Stimulated activated CD4-positive, alpha-beta T cell treated with anti-CD3 and anti-CD28 coated beads, Interleukin-2, amount 100 ng/mL, for 24 hours (primary cell): Measurements from ENCODE around the gene TRIM26.
"Not testable (repeated sequence)": the region's sequence is repeated elsewhere in the genome, so short reads cannot be mapped to it uniquely, and the experiment has no call there.

Experiments
- DNase-seq, 2 donors: peaks; one replicate each; pipeline ENCODE4 v3.0.0-alpha.2; 2020

Gene TRIM26

DNA sequence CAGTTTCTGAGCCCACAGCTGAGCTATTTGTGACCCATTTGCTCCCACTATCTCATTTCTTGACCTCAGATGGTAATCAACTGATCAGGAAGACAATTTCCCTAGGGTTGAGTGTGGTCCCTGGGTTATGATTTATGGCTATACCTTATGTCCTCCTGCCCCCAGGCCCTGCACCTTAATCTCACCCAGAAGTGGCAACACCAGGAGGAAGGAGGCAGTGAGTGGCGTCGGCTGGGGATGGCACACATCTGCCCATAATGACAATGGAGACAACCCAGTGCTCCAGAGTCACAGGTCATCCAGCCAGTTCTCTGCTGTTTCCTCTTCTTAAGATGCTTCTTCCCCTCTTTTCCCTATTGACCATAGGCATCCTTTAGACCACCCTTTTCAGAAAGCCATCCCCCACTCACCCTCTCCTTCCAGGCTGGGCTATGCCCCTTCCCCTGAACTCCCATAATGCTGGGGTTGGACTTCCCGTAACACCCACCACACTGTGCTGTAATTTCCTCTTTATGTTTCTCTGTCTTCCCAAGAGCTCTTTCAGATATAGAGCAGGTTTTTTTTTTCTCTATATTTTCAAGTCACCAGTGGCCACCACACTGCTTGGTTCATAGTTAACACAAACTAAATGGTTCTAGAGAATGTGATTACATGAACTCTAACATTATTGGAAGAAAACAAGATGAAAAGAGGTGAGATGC lies 60.1 kb downstream of the TRIM26 start:
- DNase-seq: no peak

DNA sequence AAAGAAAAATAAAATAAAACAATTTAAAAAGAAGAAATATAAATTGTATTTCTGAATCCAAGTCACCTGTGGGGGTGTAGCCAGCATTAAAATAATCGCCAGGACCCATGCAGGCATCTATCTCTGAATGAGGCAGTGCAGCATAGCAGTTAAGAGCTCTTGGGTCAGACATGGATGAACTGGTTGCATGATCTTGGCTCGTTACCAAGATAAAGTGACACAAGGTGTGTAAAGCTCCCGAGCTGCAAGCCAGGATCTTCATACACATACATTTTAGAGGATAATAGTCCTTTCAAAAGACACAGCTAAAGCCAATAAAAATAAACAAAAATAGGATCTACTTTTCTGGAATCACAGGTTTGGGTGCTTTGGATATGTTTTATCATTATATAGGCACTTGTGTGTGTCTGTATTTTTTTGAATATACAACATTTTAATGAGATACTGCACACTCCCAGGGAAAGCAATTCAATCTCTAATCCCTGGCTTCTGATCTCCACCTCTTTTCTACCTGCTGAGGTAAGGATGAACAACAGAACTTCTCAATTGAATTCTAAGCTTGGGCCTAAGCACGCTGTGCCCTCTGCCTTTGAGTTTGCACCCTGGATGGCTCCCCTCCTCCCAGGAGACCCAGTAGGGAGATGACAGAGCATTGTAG lies 61.1 kb downstream of the TRIM26 start:
- no peak for DNase-seq

DNA sequence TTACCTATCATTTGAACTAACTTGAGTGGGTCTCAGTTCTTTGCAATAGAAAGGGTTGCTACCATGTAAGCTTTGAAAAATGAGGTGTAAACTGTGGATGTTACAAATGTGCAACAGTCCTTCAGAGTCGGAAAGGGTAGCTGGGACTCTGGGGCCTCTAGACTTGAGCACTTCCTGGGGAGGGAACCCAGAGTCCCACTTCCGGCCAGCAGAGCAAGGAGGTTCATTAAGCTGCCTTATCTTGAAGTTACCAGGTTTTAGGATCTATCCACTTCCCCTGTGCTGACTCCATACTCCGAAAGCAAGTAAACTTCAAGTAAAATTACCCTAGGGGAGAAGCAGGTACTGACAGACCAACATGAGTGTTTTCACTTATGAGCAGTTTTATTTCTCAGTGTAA lies 61.6 kb downstream of the TRIM26 start:
- no peak for DNase-seq

DNA sequence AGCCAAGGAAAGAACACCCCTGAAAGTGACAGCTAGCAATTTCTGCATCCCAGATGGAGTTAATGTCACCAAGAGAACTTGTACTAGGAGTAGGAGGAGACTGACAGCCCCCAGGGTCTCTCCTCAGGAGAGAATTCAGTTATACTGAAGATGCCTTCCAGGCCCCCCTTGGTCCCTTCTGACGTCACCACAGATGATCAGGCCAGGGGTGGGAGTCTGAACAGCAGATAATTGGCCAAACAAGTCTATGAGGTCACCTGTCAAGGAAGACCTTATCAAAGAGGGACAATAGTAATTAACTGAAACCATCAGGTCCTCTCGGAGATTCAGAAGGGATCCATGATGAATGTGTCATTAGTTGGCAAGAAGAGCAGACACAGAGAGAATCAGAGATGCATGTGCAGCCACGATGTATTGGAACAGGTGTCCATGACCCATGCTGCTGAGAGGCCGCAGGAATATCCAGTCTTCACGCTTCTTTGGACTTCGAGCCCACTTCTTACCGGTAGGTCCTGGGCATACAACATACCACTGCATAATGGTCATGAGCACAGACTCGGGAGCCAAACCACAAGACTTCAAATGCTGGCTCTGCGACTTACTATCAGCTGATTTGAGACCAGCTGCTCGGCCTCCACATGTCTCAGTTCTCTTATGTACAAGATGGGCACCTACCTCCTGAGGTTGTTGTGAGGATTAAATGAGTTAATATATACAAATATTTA lies 62.4 kb downstream of the TRIM26 start:
- no peak for DNase-seq

DNA sequence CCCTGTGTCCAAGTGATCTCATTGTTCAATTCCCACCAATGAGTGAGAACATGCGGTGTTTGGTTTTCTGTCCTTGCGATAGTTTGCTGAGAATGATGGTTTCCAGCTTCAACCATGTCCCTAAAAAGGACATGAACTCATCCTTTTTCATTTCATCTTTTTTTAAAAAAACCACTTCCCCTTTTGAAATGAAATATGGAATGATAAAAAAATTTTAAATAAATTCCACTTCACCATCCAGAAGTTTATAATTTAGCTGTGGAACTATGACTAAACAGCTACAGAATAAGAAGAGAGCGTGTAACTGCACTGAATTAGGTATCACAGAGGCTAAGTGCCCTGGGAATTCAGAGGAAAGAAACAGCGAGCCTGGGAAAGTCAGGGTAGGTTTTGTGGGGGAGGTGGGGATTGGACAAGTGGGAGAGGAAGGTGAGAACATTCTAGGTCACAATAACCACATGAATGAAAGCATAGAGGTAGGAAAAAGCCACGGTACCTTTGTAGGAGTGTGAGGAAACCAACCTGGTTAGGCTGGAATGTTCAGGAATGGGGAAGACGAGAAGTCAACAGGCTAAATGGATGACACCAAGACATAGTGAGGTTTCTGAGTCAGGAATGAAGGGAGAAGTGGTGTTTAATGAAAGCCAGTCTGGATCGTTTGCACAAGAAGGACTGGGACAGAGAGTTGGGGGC lies 63.2 kb downstream of the TRIM26 start:
- no peak for DNase-seq

DNA sequence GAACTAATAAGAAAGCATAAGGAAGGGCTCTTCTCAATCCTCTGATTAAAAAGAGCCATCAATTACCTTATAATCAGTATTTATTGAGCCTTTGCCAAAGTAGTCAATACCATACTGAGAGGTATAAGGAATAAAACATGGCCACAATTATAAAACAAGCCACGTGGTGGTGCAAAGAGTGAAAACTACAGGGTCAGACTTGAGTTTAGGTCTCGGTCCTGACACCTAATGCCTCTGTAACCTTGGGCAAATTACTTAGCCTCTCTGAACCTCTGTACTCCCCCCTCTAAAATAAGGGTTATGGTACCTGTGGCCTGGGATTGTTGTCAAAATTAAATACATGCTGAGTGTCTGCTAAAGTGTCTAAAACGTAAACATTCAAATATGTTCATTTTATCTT lies 64.0 kb downstream of the TRIM26 start:
- DNase-seq: no peak

DNA sequence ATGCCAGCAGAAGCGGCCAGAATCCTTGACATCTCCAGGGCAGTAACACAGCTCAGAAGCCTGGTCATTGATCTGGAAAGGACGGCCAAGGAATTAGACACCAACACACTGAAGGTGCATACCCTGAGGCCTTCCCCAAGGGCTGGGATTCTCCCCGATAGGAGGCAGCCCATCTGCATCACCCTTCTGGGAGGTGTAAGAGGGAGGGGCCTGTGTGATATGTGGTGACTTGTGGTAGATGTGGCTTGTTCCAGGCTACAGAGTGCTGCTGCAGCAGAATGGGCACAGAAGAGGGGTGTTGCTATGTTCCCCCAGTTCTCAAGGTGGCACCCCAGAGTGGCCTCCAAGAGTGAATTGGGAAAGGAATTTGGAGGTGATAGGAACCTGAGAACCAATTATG lies 66.1 kb downstream of the TRIM26 start:
- DNase-seq: no peak

DNA sequence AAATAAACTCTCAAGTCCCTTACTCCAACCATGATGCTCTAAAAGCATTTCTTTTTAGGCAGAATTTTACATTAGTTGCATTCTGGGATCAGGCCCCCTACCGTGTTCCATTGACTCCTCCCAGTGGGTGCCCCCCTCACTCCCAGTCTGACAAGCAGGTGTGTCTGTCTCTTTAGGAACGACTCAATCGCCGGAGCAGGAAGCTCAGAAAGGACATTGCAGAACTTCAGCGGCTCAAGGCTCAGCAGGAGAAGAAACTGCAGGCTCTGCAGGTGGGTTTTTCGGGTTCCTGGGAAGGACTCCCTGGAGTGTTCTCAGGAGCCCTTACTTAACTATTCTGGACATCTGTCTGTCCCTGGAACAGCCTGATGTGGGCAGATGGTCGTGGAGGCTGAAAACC lies 67.4 kb downstream of the TRIM26 start:
- DNase-seq: no peak

DNA sequence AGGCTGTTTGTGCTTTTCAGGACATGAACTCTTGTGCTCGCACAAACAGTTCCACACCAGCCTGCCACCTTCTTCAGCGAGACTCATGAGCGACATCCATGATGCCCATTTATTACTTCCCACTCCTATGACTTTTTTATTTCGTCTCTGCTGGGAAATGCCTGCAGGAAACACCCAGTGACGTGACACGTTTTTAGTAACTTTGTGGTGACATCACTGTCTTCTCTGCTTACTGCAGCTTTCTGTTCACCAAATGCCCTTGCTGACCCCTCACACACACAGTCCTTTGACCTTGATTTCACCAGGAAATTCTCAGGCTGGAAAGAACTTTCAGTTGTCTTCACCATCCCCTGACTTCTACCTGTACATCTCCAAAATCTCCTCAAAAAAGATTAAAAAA lies 68.4 kb downstream of the TRIM26 start:
- no peak for DNase-seq

DNA sequence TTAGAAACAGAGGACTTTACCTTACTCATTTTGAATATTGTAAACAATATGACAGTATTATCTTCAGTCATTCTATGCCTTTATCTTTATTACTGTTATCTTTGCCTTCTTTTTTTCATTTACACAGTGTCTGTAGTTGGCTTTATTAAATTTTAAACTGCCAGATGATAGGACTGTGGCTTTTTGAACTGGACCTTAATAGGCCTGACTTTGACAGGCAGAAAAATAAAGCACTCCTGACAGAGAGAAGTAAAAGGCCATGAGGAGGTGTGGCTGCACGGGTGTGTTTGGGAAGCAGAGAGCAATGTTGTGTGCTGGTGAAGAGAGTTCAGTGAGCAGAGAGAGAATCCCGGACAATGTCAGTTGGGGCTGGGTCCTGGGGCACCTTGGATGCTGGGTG lies 69.4 kb downstream of the TRIM26 start:
- DNase-seq: no peak

DNA sequence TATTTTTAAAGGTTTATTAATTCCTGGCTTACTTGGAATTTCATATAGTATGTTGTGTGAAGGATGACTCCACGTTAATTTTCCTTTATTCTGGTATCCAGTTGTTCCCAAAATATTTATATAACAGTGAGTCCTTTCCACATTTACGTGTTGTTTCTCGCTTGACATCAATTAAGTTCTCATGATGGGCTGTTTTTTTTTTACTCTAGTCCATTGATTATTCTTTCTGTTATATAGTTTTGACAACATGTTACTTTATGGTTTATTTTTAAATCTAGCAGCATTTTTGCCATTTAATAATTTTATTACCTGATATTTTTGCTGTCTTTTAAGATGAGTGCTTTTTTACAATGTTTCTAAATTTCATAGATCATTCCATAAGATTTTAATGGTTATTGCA lies 70.5 kb downstream of the TRIM26 start:
- DNase-seq: no peak

DNA sequence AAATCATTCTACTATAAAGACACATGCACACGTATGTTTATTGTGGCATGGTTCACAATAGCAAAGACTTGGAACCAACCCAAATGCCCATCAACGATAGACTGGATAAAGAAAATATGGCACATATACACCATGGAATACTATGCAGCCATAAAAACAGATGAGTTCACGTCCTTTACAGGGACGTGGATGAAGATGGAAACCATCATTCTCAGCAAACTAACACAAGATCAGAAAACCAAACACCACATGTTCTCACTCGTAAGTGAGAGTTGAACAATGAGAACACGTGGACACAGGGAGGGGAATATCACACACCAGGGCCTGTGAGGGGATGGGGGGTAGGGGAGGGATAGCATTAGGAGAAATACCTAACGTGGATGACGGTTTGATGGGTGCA lies 73.0 kb downstream of the TRIM26 start:
- not testable (repeated sequence) for DNase-seq

DNA sequence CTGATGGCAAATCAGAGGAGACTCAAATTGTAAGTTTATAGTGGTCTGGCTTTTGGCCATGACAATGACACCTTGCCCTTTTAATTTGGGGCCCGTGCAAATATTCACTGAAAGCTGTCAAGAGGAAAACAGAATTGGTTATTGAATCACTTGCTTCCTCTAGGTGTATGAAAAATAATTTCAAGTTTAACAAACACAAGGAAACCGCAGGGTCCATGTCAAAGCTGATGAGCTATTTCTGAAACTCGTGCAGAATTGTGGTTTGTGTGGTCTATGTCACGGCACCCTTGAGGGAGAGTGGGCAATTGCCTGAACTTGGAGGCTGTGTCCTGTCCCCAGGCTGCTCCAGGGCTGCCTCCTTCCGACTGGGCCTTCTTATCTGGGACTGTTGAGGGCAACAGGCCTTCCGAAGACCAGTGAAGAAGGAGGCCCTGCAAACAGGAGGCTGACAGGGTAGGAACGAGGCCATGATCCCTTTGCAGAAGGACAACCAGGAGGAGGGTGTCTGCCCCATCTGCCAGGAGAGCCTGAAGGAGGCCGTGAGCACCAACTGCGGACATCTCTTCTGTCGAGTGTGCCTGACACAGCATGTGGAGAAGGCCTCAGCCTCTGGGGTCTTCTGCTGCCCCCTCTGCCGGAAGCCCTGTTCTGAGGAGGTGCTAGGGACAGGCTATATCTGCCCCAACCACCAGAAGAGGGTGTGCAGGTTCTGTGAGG lies 76.5 kb downstream of the TRIM26 start:
- DNase-seq: no peak

DNA sequence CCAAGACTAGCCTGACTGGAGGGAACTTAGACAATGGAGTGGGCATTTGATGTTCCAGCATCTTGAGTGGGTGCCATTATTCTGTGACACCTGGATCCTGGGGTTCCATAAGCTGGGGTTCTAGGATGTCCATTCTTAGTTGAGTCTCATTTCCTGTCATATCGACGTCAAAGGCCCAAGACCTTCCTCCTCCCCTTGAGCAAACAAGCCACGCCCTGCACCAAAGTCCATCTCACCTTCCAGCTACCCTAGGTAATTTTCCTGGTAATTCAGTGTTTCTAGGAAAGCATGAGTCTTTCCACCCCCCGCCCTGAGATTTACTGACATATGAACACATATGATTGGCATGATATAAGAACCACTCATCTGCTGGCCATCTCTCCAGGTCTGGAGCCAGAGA lies 77.4 kb downstream of the TRIM26 start, which contains the start of gene TRIM40:
TRIM40 (plus strand) TSS at position 384 of the 400 bp plus-strand sequence. CDS start 897 bp downstream, outside the sequence.
- DNase-seq: no peak

DNA sequence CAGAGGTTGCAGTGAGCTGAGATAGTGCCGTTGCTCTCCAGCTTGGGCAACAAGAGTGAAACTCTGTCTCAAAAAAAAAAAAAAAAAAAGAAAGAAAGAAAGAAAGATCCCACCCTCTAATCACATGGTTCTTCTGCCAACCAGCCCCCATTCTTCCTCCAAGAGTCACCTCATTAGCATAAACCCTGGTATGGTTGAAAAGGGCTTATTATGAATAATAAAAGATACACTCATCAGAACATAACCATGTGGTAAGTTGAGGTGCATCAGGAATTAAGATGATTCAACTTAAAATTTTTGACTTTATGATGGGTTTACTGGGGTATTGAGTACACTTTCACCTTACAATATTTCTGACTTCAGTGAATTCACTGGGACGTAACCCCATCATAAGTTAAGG lies 78.1 kb downstream of the TRIM26 start:
- no peak for DNase-seq
